NCI-H1092 (cell line): ENCODE data around the gene SHC3.
"Not testable (repeated sequence)": the region's sequence is repeated elsewhere in the genome, so short reads cannot be mapped to it uniquely, and the experiment has no call there.

ENCODE experiments used
- DNase-seq: peaks from one replicate; lab custom pipeline; 2025; lab: John Stamatoyannopoulos, UW

The SHC3 gene, protein sequence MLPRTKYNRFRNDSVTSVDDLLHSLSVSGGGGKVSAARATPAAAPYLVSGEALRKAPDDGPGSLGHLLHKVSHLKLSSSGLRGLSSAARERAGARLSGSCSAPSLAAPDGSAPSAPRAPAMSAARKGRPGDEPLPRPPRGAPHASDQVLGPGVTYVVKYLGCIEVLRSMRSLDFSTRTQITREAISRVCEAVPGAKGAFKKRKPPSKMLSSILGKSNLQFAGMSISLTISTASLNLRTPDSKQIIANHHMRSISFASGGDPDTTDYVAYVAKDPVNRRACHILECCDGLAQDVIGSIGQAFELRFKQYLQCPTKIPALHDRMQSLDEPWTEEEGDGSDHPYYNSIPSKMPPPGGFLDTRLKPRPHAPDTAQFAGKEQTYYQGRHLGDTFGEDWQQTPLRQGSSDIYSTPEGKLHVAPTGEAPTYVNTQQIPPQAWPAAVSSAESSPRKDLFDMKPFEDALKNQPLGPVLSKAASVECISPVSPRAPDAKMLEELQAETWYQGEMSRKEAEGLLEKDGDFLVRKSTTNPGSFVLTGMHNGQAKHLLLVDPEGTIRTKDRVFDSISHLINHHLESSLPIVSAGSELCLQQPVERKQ

GRCh38 chr9:89177944-89178829 is at the start of gene SHC3:
Gene SHC3 (minus strand): TSS chr9:89178818. CDS start chr9:89178460, 358 bp downstream.
- no peak for DNase-seq

DNA sequence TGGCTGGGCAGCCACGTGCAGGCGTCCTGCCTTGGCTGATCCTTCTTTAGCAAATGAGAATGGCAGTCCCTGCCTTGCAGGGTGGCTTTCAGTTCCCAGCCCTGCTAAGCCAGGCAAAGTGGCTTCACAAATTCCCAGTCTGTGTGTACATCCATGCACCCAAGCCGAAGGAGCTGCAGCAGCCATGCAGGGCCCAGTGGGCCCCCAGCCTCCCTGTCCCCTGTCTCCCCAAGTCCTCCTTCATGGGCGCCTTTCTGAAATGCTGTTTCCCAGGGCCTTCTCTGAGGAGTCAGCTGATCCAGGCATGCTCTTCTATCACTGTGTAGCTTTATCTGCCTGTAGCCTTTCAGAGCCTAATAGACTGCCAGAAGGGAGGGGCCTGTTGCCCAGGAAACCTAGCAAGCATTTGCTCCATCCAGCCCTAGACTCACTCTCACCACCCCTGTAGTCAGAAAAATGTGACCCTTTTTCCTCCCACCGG is 47.4 kb upstream of the SHC3 start:
- no peak for DNase-seq

DNA sequence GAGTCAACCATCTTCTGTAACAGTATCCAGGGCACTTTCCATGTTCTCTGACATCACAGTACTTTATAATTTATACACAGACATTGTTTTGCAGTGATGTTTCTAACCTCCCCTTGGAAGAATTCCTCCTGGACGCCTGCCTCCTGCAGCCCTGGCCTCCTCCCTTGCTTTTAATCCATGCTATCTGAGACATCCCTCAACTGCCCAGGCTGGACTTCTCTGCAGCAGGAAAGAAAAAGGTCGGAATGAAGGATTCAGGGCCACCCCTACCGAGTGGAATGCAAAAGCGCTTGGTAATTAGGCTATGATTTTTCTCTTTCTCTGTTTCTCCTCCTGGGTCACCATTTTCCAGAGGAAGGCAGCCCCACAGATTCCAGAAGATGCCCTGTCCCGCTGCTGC is 47.0 kb upstream of the SHC3 start:
- DNase-seq = no peak

GRCh38 chr9:89225036-89225435 is 46.4 kb upstream of the SHC3 start:
- no peak for DNase-seq

- DNase-seq = no peak
Observed at GRCh38 chr9:89224633-89225032, 46.0 kb upstream of the SHC3 start.

GRCh38 chr9:89223396-89223977 is 44.9 kb upstream of the SHC3 start:
- DNase-seq = no peak

DNA sequence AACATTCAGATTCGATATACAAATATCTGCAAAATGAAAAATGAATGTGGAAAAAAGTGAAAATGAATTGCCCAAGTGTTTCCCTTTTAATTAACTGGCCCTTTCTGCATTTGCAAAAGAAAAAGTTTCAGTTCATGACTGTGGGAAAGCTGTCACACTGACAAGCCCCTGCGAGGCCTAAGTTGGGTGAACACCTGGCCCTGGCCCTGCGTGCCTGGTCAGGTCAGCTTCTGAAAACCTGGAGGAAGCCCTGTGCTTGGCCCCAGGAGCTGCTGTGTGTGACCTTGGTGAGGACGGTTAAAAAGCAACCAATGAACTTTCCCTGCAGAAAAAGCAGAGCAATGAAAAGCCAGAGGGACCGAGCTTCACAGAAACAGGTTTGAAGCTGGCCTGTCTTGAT is 41.0 kb upstream of the SHC3 start:
- DNase-seq = no peak

DNA sequence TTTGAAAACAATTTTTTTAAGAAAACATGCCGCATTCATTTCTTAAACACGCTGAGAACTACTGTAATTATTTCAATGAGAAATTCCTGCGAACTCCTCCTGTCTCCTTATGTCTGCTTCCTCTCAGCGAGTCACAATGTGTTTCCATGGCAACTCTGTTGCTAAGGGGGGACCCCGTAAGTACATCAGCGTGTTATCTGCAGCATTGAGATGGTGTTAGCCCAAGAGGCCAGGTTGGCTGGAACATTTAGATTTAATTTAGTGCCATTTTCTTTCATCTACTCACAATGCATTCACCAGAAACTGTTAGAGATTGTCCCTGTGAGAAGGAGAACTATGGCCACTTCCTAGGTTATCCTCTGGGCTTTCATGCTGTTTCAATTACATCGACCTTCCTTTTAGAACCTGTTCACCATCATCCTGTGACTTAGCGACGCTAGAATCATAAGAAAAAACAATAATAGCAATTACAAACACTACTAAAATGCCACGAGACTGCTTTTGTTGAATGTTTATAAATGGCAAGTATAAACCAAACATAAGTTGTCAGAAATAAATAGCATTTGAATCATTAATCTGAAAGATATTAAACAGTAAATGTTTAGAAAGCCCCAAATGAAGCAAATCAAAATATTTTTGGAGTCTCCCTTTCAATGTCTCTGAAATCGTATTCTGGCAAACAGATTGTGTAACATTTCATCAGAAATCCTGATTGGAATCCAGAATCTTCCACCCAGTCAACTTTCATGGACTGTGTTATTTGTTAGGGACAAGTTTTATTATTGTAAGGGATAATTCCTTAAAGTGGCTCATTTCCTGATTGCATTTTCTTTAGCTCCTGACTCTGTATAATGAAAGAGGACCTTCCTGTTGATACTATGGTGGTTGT is 39.7 kb upstream of the SHC3 start:
- DNase-seq = no peak

GRCh38 chr9:89215342-89215741 is 36.7 kb upstream of the SHC3 start:
- no peak for DNase-seq

DNA sequence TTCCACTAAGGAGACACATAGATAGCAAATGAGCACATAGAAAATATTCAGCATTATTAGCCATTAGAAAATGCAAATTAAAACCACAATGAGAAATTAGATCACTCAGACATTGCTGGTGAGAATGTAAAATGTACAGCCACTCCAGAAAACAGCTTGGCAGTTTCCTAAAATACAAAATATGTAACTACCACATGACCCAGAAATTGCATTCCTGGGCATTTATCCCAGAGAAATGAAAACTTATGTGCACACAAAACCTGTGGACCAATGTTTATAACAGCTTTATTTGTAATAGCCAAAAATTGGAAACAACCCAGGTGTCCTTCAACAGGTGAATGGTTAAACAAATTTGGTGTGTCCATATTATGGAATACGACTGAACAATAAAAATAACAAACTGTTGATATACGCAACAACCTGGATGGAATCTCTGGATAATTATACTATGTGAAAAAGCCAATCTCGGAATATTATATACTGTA is 34.8 kb upstream of the SHC3 start:
- no peak for DNase-seq

GRCh38 chr9:89212171-89212570 is 33.6 kb upstream of the SHC3 start:
- no peak for DNase-seq

- not testable (repeated sequence) for DNase-seq
Observed at GRCh38 chr9:89209311-89209710, 30.7 kb upstream of the SHC3 start.

DNA sequence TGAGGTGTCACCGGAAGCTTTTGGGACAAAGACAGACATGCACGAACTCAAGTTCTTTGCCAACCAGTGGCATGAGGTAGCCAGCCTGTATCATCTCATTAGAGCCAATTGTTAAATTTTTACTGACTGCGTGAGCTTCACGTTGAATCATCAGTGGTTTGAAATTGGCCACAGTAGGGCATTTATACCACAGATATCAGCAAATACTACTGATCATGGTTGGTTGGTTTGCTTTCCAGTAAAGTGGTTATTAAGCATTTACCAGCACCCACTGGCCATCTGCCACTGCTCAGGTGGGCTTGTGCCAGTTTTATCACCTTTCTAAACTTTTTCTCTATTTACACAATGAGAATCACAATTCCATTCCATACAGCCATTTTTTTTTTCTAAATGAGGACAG is 28.4 kb upstream of the SHC3 start:
- no peak for DNase-seq

DNA sequence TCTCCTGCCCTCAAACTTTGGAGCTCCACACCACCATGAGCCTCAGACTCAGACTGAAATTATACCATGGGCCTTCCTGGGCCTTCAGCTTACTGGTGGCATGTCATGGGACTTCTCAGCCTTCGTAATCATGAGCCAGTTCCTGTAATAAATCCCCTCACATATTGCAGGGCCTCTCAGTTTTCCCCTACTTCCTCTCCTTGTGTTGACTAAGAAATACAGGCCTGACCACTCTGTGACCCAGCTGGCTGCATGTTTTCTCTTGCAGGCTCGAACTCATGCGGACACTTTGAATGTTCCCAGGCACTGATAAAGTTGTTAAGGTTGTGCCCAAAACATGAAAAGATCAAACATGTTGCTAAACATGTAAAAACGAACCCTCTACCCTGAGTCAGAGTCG is 26.2 kb upstream of the SHC3 start:
- DNase-seq = no peak

GRCh38 chr9:89195131-89195797 is 16.6 kb upstream of the SHC3 start:
- DNase-seq = no peak

DNA sequence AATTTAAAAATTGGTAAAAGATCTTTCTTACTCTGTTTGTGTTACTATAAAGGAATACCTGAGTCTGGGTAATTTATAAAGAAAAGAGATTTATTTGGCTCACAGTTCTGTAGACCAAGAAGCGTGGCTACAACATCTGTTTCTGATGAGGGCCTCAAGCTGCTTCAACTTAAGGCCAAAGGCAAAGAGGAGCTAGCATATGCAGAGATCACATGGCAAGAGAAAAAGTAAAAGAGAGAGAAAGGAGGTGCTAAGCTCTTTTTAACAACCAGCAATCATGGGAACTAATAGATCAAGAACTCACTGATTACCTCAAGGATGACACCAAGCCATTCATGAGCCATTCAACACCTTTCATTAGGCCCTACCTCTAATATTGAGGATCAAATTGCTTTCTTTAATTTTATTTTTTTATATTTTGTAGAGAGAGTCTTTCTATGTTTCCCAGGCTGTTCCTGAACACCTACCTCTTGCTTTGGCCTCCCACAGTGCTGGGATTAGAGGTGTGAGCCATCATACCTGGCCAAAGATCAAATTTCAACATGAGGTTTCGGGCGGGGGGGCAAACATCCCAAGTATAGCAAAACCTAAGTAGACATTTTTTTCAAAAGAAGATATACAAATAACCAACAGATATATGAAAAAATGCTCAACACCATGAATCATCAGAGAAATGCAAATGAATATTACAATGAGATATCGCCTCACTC is 16.0 kb upstream of the SHC3 start:
- DNase-seq = no peak

DNA sequence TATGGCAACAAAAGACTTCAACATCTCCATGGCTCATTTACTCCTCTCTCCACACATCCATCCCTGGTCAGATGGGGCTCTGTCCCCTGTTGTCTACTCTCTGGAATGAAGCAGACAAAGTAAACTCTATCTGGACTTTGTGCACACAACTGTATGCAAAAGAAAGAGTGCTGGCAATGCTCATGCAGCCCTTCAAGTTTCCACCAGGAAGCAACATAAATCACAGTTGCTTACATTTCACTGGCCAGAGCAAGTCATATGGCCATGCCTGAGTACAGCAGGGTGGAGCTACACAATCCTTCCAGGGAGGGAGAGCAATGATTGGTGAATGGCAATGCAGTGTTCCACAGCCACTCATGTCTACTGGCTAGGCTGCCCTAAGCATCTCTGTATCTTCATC is 12.4 kb upstream of the SHC3 start:
- no peak for DNase-seq

DNA sequence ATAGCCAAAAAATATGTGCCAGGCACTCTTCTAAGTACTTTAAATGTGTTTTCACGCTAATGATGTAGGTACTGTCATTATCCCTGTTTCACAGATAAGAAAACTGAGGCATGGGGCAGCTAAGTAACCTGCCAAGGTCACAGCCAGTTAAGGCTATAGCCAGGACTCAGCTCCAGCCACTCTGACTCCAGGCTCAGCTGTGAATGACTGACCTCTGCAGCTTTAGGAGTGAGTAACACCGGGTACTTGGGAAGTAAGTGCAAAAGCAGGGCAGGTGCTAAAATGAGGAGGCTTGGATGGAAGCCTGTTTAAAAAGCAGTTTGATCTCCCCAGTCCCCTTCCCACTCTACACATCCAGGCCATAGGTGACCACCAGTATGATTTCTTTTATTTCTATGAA is 10.6 kb upstream of the SHC3 start:
- DNase-seq = no peak

- no peak for DNase-seq
Observed at GRCh38 chr9:89187950-89188349, 9.3 kb upstream of the SHC3 start.

DNA sequence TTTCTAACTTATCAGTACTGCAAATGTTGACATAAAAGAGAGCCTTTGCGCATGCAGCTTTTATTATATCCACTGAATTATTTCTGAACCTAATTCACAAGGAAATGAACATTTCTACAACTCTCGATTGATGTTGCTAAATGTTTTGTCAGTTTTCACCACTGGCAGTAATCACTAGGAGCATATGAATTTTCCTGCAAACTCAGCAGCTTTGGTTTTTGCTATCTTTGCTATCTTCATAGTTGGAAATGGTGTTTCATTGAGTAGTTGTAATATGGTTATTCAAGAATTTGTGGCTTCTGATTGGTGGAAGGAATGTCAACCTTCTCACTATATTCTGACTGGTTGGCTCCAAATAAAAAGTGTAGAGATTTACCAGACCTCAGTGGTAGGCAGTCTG is 8.9 kb upstream of the SHC3 start:
- no peak for DNase-seq
